IPS DF 19.7 (cell line): ENCODE data around the gene TACC3.

Experiments
- DNase-seq: peaks from one replicate; pipeline ENCODE4 v3.0.0-alpha.2; 2013; ENCODE audit warnings: low read depth, low spot score

The TACC3 gene

GRCh38 chr4:1703867-1704266, 17.5 kb upstream of the TACC3 start:
- DNase-seq = no peak

DNA sequence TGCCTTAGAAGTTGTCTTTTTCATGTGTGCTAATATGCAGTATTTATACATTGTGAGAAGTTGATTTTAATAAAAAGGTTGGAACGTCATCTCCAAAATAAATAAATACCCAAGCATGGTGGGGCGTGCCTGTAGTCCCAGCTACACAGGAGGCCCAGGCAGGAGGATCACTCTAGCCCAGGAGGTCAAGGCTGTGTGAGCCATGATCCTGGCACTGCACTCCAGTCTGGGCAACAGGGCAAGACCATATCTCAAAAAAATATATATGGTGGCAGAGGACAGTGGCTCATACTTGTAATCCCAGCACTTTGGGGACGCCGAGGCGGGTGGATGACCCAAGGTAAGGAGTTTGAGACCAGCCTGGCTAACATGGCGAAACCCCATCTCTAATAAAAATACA, 15.6 kb upstream of the TACC3 start:
- DNase-seq = no peak

GRCh38 chr4:1706358-1706757, 15.0 kb upstream of the TACC3 start:
- DNase-seq = no peak

- DNase-seq = no peak
Observed at GRCh38 chr4:1708581-1708980, 12.7 kb upstream of the TACC3 start.

- DNase-seq = no peak
Observed at GRCh38 chr4:1711055-1711570, 10.2 kb upstream of the TACC3 start.

DNA sequence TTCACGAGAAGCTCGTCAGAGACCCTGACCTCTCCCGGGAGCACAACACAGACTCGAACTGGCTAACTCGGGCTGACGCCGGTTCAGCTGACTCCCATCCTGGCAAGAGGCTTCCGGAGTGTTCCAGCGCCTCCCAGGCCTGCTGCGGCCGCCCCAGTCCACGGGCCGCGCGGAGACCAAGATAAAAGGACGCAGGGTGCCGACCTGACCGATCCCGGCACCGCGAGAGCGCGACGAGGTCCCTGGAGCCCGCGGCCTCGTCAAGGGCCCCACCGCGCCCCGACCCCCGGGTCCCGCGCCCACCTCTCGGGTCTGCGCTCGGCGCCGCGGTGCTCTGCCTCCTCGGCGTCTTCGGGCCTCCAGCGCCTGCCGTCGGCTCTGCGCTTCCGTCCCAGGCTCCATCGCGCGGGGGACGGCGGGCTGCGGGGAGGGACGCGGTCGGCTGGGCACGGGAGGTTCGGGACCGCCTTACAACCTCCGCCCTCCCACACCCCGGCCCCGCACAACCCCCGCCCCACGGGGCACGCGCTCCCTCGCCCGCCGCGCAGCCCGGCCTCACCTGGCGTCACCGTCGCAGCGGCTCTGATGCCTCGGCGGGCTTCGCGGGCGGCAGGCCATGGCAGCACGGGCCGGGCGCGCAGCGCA, 9.6 kb upstream of the TACC3 start:
- DNase-seq = no peak

- DNase-seq = no peak
Observed at GRCh38 chr4:1712216-1713002, 8.9 kb upstream of the TACC3 start, which contains the start of gene SLBP. TSS of gene SLBP (minus strand) at chr4:1712319. CDS start at chr4:1712188, 131 bp downstream.

GRCh38 chr4:1713003-1713851, 8.1 kb upstream of the TACC3 start:
- DNase-seq = no peak

- DNase-seq = no peak
Observed at GRCh38 chr4:1714303-1715001, 6.9 kb upstream of the TACC3 start.

DNA sequence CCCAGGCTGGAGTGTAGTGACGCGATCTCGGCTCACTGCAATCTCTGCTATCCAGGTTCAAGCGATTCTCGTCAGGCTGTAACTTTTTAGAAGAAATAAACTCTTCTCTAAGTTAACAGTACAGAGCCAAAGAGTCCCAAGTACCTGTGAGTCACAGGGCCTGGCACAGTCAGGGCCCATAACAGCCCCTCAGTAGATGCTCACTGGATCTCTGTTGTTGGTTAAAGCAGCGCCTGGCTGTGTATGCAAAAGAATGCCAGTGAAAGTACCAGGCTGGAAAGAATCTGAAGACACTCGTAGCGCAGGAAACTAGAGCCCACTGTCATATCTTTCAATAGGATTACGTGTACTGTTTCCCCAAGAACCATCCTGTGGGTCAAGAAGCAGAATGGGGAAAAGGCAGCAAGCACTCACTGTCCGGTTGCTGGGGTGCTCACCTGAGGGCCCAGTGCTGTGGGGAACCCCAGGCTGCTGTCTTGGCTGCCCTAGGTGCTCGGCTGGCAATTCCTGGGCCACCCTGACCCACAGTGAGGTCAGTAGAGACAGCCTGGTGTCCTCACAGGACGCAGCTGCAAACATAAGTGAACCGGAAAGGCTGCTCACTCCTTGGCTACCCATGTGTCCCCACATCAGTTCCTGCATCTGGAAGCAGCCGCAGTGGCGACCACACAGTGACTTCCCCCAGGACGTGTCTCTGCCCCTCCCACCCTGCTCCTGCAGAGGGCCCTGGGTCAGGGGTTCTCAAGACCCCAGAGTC, 6.1 kb upstream of the TACC3 start:
- DNase-seq = no peak

DNA sequence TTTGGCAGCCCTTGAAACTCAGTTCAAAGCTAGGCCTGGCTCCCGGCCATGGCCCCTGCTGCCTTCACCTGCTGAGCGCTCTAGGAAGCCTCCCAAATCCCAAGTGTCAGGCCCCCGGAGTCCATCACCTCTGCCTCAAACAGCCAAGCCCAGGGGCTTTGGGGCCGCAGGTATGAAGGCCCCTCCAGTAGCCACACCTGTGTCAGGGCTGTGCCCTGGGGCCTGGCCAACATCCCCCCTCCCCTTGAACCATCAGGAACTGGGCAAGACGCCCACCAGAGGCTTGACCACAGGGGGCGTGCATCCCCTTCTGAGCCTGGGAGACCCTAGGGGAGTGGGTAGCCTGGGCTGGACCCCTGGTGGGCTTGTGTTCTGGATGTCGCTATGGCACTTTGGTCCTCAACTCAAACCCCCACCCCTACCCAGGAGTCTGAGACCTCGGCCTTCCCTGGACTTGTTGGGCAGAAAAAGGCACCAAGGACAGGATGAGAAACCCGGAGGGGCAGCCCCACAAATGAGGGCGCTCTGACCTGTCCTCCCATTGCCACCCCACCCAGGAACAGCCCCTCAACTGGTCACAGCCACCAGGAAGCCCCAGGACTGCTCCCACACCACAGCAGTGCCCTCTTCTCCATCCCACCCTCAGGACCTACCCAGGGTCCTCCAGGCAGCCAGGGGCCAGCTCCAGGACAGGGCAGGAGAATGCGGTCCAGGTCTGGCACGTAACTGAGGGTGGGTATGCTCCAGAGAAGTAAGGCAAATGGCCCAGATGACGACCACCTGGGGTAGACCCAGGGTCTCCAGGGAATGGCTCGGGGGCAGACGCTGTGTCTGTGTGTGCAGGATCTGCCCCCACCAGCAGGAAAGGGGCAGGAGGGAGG, 5.0 kb upstream of the TACC3 start:
- DNase-seq = no peak

DNA sequence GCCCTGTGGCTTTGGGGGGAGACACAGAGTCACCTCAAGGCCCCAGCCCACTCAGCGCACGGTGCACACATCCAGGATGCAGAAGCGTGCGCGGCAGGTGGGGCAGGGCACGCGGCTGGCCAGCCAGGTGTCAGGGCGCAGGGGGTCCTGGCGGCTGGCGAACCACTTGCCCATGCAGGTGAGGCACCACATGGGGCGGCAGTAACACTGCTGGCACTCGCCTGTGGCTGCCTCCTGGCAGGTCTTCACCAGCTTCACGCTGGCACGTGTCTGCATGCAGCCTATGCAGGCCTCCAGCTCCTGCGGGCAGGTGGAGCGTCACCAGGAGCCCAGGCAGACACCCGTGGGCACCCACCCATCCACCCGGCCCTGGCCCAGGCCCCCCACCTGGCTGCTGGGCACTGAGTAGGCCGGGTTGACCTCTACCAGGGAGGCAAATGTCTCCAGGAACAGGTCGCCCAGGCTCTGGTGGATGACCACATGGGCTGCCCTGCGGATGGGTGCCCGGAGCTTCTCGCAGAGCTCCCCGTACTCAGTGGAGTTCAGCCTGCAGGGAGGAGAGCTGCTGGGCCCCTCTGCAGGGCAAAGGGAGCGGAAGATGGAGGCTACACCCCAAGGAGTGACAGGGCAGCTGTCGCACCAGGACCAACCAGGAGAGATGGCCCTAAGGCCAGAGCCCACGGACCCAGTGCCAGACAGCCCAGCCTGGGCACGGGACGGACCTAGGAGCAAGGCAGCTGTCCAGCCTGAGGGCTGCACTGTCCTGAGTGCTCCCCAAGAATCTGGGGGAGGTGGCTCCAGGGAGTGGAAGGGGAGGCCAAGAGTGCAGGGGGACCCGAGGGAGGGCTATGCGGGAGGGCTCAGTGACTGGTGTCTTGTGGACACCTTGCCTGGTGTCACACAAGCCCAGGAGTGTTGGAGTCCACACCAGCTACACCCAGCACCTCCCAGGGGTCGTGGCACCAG, 3.9 kb upstream of the TACC3 start:
- no peak for DNase-seq

GRCh38 chr4:1718095-1718850, 3.0 kb upstream of the TACC3 start:
- DNase-seq = no peak

DNA sequence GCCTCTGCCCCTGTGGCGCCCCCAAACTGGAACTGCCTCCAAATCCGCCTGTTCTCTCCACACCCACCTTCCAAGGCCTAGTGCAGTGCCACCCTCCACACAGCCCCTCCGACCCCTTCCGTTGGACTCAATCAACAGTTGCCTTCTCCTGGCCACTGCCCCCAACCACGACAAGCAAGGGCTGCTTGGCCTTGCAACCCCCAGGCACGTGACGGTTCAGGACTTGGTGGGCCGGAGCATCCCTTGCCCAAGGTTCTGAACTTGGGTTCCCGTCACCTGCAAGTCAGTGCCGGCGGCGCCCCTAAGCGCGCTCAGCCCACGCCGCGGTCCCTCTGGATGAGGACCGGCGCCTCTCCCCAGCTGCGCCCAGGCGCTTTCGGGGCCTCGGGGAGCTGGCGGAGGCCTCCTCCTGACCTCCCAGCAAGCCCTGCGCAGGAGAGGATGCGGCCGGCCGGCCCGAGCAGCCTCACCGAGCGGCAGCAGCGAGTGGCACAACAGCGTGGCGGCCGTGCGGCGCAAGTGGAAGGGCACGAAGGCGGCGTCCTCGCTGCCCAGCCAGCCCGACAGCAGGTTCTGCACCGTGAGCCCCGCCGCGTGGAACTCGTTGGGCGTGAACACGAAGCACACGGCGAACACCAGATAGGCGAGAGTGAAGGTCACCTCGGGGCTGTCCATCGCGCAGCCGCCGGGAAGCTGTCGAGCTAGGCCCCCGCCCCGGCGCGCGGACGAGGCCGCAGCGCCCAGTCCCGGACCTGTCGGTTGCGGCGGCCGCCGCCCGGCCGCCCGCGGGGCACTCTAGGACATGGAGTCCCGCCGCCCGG, 948 bp upstream of the TACC3 start:
- no peak for DNase-seq

DNA sequence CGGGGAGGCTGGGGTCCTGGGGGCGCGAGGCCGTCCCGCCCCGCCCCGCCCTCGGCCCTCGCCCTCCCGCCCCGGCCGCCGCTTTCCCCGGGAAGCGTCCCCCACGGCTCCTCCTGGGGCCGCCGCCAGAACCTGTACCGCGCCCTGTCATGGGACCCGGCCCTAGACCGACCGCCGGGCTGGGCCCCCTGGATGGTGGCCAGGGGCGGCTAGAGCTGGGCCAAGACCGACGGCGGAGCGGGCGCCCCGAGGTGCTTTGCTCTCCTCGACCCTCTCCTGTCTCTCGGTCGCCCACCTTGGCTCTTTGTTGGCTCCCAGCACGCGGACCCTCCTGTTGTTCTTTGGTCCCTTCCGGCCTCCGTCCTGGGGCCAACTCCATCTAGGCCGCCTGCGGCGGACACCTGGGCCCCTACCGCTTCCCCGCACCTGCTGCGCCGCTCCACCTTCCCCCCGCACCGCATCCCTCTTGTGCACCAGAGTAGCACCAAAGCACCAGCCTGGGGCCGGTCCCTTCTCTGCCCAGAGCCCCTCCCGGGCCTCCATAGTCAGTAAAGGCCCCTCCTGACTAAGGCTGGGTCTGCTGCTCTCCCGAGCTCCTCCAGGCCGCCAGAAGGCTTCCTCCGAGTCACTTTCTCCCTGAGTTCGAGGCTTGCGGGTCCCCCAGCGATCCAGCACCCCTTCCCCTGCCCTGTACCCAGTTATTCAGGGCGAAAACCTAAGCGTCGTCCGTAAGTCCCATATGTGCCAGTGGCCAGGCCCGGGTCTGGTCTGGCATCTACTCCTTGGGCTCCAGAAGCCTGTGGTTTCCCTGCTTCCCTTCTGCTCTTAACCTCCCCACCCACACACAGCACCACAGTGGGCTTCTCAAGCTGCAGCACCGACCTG, 587 bp downstream of the TACC3 start:
- no peak for DNase-seq

DNA sequence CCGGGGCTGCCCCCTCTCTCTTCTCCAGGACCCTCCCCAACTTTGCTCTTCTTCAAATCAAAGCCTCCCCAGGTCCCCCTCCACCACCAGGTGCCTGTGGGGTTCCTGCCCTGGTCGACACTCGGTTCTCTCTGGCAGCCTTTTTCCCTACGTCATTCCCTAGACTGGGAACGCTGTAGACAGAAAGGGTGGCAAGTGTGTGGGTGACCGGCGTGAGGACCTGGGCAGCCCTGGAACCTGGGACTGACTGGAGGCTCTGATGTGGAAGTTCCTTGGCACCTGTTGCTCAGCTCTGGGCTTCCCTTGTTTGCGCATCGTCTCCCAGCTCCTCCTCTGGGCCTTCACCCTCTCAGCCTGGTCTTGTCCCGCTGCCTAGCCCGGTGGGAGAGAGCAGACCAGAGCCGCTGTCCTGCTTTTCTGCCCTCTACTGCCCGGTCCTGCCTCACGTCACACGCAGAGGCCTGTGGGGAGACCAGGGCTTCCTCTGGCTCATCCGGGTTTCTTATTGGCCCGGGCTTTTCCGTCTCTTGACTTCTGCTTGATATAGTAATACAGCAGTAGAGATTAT, 1.3 kb downstream of the TACC3 start:
- DNase-seq = no peak
